Motor neuron (in vitro differentiated cells): Measurements from ENCODE around the gene ITCH. TPM values are rescaled to one million over a fixed set of nuclear protein-coding genes. Genes with fewer than 3 reads are reported as not detected.
"Not testable (repeated sequence)": the region's sequence is repeated elsewhere in the genome, so short reads cannot be mapped to it uniquely, and the experiment has no call there.

Experiments used
- ATAC-seq, 8 experiments: fragments of 200-7000 bp; cut with Tn5 transposase; replicated peaks in 6 of 8; 2 replicates each; pipeline ENCODE4 v1.8.0; 2021; ENCODE audit warnings: mild to moderate bottlenecking in 8 of 8, moderate library complexity in 8 of 8
- H3K27ac ChIP-seq, 2 donors: fragments of 250-450 bp; sonication (Bioruptor Pico); 2 replicates each; pipeline ENCODE4 v1.9.0; 2021; ENCODE audit warnings: antibody characterized with exemption in 2 of 2, mild to moderate bottlenecking in 2 of 2, moderate library complexity in 1 of 2
- H3K4me1 ChIP-seq, 2 donors: fragments of 250-450 bp; sonication (Bioruptor Pico); replicated peaks in 1 of 2; 2 replicates each; pipeline ENCODE4 v1.6.1; 2021; ENCODE audit warnings: antibody characterized with exemption in 2 of 2, mild to moderate bottlenecking in 2 of 2, moderate library complexity in 1 of 2
- H3K4me3 ChIP-seq, 5 donors: fragments of 250-450 bp; sonication (Bioruptor Pico); 2 replicates each; pipeline ENCODE4 v1.9.0; 2021; ENCODE audit warnings: antibody characterized with exemption in 5 of 5, mild to moderate bottlenecking in 5 of 5, moderate library complexity in 4 of 5
- WGBS, 10 experiments: fragments of 450-650 bp; shearing (Covaris generic); methylation state at CpG; one replicate each; pipeline ENCODE4 v1.0.0; 2022; 5-methylcytosine and 5-hydroxymethylcytosine counted together
- in situ Hi-C, 9 experiments: fragments of 400-800 bp; cut with MboI; loops; one replicate each; pipeline ENCODE4 v1.15.0; 2021; ENCODE audit warnings: low sequenced_read_pairs in 9 of 9, low pct_unique_long_range_greater_than_20kb in 2 of 9; ENCODE audit not compliant: unreplicated experiment in 9 of 9
- total RNA-seq, 8 experiments: library from RNA; unstranded; fragments of 300-600 nt; gene quantifications; 2 replicates each; pipeline versions ENCODE4 v1.2.3 to v1.2.4, GENCODE V29; 2022

Gene ITCH
- total RNA-seq, 8 experiments from 2014 or later = 27.4 to 111 (median 39.0) TPM

- no peak for ATAC-seq
- H3K4me1 ChIP-seq = no peaks in the 10 kb centered on the region
- WGBS, 10 experiments = 60 to 100% (median 84%) methylated on average over 1 to 4 of the region's 4 CpGs; no CpG with 5 or more reads in 5 of the 10 experiments
- in situ Hi-C loops = no loop called here
- H3K27ac ChIP-seq = no peak overlapping the region
- no peak overlapping the region for H3K4me3 ChIP-seq
Observed at GRCh38 chr20:34347571-34347970, 15.5 kb upstream of the ITCH start.

- no peaks in the 10 kb centered on the region for H3K4me1 ChIP-seq
- H3K27ac ChIP-seq = no peak overlapping the region
- 44 to 100% (median 84%) methylated on average over 1 to 3 of the region's 3 CpGs; no CpG with 5 or more reads in 3 of the 10 experiments for WGBS, 10 experiments
- no peak overlapping the region for H3K4me3 ChIP-seq
- in situ Hi-C loops = no loop called here
- no peak for ATAC-seq
Observed at GRCh38 chr20:34350095-34350494, 13.0 kb upstream of the ITCH start.

- H3K4me1 ChIP-seq, H3K4me3 ChIP-seq, H3K27ac ChIP-seq, ATAC-seq, in situ Hi-C loops: not testable (repeated sequence)
- WGBS, 10 experiments = 40 to 100% (median 91%) methylated on average over 1 to 5 of the region's 6 CpGs; no CpG with 5 or more reads in 2 of the 10 experiments
Observed at GRCh38 chr20:34353467-34353866, 9.6 kb upstream of the ITCH start.

- no peak for ATAC-seq
- WGBS, 10 experiments = 43 to 80% (median 57%) methylated on average over 1 to 2 of the region's 2 CpGs; no CpG with 5 or more reads in 3 of the 10 experiments
- no peak overlapping the region for H3K4me3 ChIP-seq
- in situ Hi-C loops = no loop called here
- no peaks in the 10 kb centered on the region for H3K4me1 ChIP-seq
- no peak overlapping the region for H3K27ac ChIP-seq
Observed at GRCh38 chr20:34355427-34355826, 7.6 kb upstream of the ITCH start.

- H3K27ac ChIP-seq, ATAC-seq, H3K4me1 ChIP-seq, in situ Hi-C loops, H3K4me3 ChIP-seq: not testable (repeated sequence)
- 83 to 100% (median 93%) methylated on average over 1 to 9 of the region's 9 CpGs; no CpG with 5 or more reads in 1 of the 10 experiments for WGBS, 10 experiments
Observed at GRCh38 chr20:34359729-34360128, 3.3 kb upstream of the ITCH start.

GRCh38 chr20:34362502-34363061, 491 bp upstream of the ITCH start:
- Histone ChIP-seq H3K4me3 (peak overlapping the region; percentile 69 to 97 (median 77)), H3K27ac (no peak overlapping the region), H3K4me1 (peaks cover 0 to 5% of the 10 kb centered on the region in 2 donors)
- peak in 3 of 8 experiments; percentile 2 to 14 (median 4) for ATAC-seq
- in situ Hi-C loops = no loop called here
- 0 to 100% (median 68%) methylated on average over 1 to 5 of the region's 8 CpGs; no CpG with 5 or more reads in 3 of the 10 experiments for WGBS, 10 experiments

- peak; percentile 74 to 78 (median 76) for ATAC-seq
- WGBS, 10 experiments = 0 to 18% (median 2%) methylated on average over 2 to 27 of the region's 70 CpGs; no CpG with 5 or more reads in 4 of the 10 experiments
- Histone ChIP-seq H3K4me3 (peak overlapping the region; percentile 69 to 97 (median 77)), H3K27ac (peak overlapping the region; percentile 82 to 91), H3K4me1 (peaks cover 0 to 5% of the 10 kb centered on the region in 2 donors)
- in situ Hi-C loops = no loop called here
Observed at GRCh38 chr20:34363465-34364222, 571 bp downstream of the ITCH start.

- Histone ChIP-seq H3K27ac (peak overlapping the region; percentile 82 to 91), H3K4me3 (peak overlapping the region; percentile 69 to 97 (median 77)), H3K4me1 (peaks cover 0 to 5% of the 10 kb centered on the region in 2 donors)
- in situ Hi-C loops = no loop called here
- no peak for ATAC-seq
- WGBS, 10 experiments = 0 to 33% (median 18%) methylated on average over 1 to 4 of the region's 4 CpGs; no CpG with 5 or more reads in 2 of the 10 experiments
Observed at GRCh38 chr20:34364223-34364506, 1.1 kb downstream of the ITCH start.

GRCh38 chr20:34365765-34366213, 2.7 kb downstream of the ITCH start:
- Histone ChIP-seq H3K27ac (no peak overlapping the region), H3K4me1 (peaks cover 0 to 5% of the 10 kb centered on the region in 2 donors), H3K4me3 (no peak overlapping the region)
- WGBS, 10 experiments = 78 to 100% (median 82%) methylated on average over 1 to 3 of the region's 3 CpGs
- no peak for ATAC-seq
- in situ Hi-C loops = no loop called here

- in situ Hi-C loops = no loop called here
- H3K27ac ChIP-seq = no peak overlapping the region
- ATAC-seq = no peak
- H3K4me1 ChIP-seq = peaks cover 0 to 5% of the 10 kb centered on the region in 2 donors
- WGBS, 10 experiments = 70 to 100% (median 97%) methylated on average over 3 to 5 of the region's 5 CpGs; no CpG with 5 or more reads in 5 of the 10 experiments
- no peak overlapping the region for H3K4me3 ChIP-seq
Observed at GRCh38 chr20:34367155-34367554, 4.1 kb downstream of the ITCH start.

- 0 to 96% (median 82%) methylated on average over 1 to 9 of the region's 9 CpGs; no CpG with 5 or more reads in 2 of the 10 experiments for WGBS, 10 experiments
- H3K27ac ChIP-seq, in situ Hi-C loops, ATAC-seq, H3K4me1 ChIP-seq, H3K4me3 ChIP-seq: not testable (repeated sequence)
Observed at GRCh38 chr20:34367911-34368310, 4.8 kb downstream of the ITCH start.

- ATAC-seq = peak in 1 of 8 experiments; percentile 39
- Histone ChIP-seq H3K4me3 (no peak overlapping the region), H3K4me1 (peaks cover 0 to 5% of the 10 kb centered on the region in 2 donors), H3K27ac (no peak overlapping the region)
- in situ Hi-C loops = no loop called here
- 31 to 100% (median 86%) methylated on average over 2 to 4 of the region's 4 CpGs for WGBS, 10 experiments
Observed at GRCh38 chr20:34368547-34368946, 5.5 kb downstream of the ITCH start.

GRCh38 chr20:34369265-34369664, 6.2 kb downstream of the ITCH start:
- WGBS, 10 experiments = 50 to 83% (median 78%) methylated on average over 1 to 3 of the region's 3 CpGs; no CpG with 5 or more reads in 6 of the 10 experiments
- in situ Hi-C loops = no loop called here
- H3K4me1 ChIP-seq = peaks cover 0 to 3% of the 10 kb centered on the region in 2 donors
- H3K4me3 ChIP-seq = no peak overlapping the region
- no peak overlapping the region for H3K27ac ChIP-seq
- no peak for ATAC-seq
